Stimulated activated CD4-positive, alpha-beta T cell treated with anti-CD3 and anti-CD28 coated beads, Interleukin-2, amount 100 ng/mL, for 48 hours (primary cell): ENCODE data around the gene KRT15.
"Not testable (repeated sequence)": the region's sequence is repeated elsewhere in the genome, so short reads cannot be mapped to it uniquely, and the experiment has no call there.

Experiments
- DNase-seq, 2 donors: peaks; one replicate each; pipeline ENCODE4 v3.0.0-alpha.2; 2020

Gene KRT15

DNA sequence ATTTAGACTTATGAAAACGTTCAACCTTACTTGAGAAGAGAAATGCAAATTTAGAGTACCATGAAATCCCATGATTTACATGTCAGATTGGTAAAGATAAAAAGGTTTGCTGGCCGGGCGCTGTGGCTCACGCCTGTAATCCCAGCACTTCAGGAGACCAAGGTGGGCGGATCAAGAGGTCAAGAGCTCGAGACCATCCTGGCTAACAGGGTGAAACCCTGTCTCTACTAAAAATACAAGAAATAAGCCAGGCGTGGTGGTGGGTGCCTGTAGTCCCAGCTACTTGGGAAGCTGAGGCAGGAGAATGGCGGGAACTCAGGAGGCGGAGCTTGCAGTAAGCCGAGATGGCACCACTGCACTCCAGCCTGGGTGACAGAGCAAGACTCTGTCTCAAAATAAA lies 24.1 kb upstream of the KRT15 start:
- DNase-seq, result not testable (repeated sequence)

DNA sequence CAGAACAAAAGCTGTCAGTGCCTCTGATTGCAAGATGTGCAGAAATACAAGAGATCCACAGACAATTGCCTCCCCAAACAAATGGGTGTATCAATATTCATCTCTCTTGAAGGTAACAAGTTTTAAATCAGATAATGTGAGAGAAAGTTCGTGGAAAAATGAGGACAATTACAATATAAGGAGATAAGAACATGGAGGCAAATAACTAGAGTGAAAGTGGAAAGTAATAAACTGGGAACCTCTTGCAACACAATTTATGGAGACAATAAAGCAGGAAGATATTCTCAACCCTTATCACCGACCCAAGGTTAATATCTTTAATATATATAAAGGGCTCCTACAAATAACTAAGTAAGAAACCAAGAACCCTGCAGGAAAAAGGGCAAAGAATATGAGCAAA lies 23.7 kb upstream of the KRT15 start:
- DNase-seq, result no peak

DNA sequence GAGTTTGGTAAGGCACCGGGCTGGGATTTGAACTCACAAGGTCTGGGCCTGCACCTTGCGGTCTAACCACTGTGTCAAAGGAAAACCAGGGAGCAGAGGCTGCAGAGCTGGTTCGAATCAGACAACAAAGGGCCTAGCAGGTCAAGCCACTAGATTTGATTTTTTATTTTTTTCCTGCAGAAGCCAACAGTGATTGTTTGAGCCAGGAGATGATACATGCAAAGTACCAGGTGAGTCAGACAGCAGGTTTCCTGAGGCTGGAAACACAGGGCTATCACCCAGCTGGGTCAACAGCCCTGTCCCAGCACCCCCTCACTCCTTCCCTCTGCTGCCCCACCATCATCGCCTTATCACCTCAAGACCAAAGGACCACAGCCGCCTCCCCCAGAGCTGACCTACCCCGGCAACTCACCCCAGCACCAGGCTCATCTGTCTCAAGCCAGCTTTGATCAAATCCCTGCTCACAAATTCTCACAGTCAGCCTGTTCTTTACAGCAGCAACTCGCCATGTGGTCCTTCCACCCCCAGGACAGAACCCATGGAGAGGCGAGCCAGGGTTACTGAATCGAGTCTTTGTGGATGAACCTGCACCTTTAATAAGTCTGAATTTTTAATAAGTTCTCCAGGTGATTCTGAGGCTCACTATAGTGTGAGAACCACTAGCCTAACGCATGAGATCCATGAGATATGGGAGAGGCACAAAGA lies 22.4 kb upstream of the KRT15 start:
- no peak for DNase-seq

DNA sequence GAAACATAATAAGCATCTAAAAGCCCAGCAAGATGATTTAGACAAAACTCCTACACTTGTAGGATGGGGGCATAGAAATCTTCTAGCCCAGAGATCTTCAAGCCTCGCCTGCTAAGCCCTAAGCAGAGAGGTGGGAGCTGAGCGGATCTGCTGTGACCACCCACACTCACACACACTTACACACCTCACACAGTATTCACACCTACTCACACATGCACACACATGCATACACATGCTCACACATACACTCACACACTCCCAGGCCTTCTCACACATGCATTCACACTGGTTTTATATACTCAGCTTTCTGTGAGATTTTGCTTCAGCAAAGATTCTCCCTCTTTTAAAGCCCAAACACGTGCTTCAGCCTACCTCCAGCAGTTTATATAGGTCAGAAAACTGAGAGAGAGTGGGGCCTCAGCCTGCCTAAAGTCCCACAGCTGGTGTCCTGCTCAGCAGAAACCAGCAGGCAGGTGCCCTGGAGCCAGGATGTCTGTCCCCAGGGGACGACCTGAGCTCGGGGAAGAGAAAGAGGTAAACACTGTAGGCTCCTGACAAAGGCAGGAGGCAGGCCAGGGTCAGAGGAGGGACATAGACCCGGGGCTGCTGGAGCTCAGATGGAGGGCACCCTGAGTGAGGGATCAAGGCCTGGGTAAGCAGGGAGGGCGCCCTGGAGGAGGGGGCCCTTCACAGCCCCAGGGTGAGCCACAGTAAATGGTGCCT lies 21.4 kb upstream of the KRT15 start:
- DNase-seq, result no peak

DNA sequence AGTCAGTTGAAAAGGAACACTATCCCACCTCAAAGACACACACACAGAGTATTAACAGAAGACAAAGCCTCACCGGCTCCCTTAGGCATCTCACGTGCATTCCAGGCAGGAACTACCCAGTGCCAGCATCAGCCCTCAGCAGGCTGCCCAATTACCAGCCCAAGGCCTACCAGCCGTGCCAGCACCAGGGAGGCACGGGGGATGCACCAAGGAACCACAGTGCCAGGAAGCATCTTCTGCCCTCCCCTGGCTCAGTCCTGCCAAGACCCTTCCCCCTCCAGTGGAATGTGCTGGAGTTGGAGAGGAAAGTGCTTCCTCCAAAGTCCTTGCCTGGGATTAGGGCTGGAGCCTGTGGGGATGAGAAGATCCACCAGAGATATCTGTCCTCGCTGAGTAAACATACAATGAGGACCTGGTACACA lies 20.4 kb upstream of the KRT15 start:
- no peak for DNase-seq

DNA sequence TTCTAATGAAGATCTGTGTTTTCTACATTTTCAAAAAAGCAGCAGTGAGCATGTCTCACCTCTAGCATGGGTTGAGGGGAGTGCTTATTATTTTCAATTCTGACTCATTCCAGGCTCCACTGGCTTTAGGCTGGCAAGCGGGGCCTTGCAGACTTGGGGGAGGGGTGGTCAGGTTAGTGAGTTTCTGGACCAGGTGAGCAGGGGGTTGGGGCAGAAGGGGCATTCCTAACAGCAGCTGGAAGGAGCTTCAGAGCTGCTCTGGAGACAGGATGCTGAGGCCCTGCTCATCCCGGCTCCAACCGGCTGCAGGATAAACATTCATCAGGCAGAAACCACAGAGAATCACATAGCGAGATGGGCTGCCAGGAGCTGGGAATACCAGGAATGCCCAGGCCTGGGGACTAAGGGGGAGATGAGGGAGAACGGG lies 19.9 kb upstream of the KRT15 start:
- no peak for DNase-seq

DNA sequence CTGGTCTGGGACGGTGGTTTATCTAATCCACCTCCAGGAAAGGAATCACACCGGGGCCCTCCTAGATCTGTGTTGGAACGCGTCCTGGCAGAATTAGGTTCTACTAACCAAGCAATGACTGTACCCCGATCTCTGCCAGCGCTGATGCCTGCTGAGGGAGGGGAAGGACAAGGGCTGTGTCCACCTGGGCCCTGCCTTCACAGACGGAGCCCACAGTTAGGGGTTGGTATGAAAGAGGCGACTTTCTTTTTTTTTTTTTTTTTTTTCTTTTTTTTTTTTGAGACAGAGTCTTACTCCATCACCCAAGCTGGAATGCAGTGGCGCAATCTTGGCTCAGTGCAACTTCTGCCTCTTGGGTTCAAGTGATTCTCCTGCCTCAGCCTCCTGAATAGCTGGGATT lies 19.3 kb upstream of the KRT15 start:
- DNase-seq, result no peak

DNA sequence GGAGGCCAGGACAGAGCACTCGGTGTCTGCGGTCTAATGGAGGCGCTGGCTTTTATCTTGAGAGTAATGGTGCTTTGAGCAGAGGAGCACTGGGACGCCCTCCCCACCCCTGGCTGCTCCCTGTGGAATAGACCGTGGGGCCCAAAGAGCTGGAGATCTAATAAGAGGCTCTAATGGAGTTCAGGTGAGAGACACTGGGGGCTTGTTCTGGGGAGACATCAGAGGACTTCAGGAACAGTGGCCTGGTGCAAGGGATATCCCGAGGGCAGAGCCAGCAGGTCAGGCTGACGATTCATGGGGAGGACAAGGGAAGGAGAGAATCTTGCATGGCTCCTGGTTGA lies 18.9 kb upstream of the KRT15 start:
- no peak for DNase-seq

DNA sequence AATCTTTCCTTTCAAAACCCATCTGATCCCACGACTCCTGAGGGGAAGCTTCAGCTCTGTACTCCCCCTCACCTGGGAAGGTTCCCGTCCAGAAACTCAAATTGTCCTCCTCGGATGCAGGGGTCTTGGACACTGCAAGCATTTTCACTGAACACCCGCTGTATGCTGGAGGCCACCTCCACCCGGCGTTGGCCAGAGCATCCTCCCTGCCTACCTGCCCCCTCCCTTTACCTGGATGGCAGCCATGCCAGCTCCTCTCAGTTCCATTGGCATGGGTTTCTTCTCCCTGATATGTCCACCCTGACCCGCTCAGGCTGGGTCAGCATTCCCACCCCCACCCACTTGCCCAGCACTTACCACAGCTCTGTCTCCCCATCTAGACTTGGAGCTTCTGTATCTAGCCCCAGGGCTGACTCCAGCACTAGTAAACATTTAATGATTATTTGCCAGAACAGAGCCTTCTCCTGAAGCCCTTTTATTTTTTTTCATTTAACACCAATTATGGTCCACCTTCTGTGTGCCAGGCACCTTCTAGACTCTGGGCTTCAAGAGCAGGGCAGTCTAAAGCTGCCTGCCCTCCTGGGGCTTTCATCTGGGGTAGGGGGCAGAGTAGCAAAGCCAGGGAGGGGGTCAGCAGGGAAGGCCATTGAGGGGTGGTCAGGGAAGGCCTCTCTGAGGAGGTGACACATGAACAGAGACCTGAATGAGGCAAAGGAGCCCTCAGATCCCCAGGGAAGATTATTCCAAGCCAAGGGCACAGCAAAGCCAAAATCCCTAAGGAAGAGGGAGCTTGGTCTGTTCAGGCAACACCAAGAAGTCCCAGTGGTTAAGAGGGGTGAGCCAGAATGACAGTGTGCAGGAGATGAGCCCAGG lies 18.3 kb upstream of the KRT15 start:
- DNase-seq, result no peak

DNA sequence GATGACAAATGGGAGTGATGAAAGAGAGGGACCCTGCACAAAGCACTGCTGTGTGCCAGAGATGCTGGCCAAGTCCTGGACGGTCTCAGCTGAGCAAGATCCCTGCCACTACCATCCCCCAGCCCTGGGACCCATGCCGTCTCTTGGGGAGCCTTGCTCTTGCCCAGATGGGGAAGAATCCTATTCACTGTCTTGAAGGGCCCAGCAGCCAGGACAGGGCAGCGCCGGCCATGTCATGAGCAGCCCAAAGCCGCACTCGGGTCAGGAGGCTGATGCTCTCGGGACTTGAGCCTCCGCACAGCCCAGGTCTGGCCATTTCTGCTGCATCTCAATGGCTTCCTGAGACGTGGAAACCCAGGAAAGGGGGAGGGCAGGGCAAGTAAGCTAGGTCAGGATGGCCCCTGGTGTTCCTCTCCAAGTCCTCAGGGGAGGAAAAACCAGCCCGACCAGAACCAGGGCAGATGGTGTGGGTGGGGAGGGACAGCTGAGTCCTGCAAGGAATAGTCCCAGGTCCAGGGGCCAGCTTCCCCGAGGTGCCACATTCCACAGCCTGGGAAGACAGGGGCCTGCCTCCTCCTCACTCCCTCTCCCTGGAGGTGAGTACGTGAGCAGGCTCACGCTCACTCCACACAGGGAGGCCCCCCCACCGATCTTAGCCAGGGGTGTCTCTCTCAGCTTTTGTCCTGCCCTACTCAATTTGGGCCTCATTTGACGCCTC lies 17.2 kb upstream of the KRT15 start:
- no peak for DNase-seq

DNA sequence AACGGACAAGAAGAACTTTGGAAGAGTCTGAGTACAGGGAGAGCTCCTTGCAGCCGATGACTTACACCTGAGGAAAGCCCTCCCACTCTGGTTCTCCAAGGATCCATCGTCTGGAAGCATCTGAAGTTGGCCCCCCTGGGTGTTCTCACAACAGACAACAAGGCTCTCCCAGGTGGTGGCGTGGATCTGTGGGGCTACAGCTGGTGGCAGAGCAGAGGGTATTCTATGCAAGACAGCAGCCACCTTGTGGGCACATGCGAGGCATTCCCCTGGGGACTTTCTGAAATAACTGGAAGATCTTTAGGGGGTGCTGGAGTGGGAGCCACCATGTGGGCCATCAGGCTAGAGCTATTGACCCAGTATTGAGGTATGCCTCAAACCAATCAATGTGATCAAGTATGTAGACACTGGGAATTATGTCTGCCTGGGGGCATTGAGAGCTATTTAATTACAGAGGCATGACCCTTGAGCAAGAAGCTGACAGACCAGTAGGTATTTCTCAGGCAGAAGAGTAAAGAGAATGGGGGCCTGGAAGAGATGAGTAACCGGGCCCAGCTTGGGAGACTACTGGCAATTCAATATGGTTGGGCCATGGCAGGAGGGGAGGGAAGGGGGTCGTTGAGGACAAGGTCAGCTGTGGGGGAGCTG lies 16.3 kb upstream of the KRT15 start:
- no peak for DNase-seq

DNA sequence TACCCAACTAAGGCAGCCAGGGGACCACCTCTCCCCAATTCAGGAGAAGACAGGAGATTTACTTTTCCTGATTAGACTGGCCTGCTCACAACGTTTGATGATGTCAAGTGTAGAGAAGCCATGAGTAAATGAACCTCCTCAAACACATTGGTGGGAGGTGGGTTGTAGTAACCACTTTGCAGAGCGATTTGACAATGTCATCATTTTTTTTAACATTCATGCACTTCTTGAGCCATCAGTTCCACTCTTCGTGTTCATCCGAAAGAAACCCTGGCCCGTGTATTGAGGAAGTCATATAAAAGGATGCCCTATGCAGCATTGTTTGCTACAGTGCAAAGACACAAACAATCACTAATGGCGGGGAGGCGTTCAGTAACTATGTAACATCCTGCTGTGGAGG lies 14.9 kb upstream of the KRT15 start:
- DNase-seq, result no peak

DNA sequence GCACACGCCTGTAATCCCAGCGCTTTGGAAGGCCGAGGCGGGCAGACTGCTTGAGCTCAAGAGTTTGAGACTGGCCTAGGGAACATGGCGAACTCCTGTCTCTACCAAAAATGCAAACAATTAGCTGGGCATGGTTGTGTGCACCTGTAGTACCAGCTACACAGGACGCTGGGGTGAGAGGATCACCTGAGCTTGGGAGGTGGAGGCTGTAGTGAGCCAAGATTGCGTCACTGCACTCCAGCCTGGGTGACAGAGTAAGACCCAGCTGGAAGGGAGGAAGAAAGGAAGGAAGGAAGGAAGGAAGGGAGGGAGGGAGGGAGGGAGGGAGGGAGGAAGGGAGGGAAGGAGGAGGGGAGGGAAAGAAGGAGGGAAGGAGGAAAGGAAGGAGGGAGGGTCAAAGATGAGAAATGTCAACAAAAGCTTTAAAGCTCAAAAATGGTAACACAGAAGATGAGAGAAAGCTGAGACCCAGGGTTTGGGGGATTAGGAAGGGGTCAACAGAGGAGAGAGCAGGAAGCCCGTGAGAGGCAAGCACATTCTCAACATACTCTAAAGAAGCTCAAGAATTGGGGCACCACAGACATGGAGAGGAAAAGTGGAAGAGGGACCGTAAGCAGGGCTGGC lies 14.4 kb upstream of the KRT15 start:
- DNase-seq, result no peak

DNA sequence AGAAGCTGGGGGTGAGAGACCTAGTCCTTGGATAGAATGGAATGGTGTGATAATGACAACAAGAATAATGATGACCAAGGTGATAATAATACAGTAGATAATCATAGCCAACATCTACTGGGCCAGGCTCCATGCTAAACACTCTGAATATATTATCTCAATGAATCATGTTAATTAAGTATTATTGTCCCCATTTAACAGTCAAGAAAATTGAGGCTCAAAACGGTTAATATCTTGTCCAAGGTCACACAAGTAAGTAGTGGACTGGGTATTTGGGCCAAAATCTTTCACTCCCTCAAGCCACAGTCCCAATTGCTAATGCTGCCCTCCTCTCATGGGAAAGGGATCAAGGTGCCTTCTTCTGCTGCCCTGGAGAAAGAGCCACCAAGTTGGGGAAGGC lies 13.3 kb upstream of the KRT15 start:
- no peak for DNase-seq

DNA sequence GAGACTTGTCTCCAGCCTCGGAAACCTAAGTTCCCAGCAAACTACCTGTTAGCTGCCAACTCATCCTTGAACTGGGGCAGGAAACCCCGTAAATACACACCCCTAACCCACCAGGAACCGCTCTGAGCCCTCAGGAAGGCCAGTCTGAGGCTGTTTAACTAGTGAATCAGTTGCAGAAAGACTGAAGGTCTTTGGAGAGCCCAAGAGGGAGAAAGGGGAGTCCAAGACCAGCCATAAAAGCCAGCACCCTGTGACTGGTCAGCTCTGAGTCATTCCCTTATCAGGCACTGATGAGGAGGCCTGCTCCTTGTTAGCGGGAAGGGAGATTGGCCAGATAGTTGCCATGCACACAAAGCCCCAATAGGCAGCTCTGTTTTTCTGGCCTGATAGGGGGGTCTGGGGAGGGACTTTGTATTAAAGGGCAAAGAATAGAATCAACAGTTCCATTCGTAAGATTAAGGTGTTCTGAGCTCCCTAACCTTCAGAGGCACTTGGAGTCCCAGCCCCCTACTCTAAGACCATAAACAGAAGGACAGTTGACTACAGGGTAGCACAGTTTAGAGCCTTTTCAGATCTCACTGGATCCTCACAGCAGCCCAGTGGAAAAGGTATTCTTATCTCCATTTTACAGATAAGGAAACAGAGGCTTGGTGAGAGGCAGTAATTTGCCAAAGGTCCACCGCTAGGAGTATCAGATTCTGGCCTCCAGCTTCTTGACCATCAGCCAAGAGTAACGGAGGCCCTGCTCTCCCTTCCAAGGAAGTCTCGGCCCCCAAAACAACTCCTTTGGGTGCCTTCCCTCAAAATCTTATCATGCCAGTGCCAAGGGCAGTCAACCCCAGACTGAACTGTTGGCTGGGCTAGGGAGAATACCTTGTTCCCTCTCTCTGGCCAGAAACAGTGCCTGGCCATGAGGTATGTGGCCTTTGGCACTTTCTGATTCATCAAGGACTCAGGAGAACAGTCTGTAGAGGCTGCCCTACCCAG lies 11.7 kb upstream of the KRT15 start:
- DNase-seq, result no peak

DNA sequence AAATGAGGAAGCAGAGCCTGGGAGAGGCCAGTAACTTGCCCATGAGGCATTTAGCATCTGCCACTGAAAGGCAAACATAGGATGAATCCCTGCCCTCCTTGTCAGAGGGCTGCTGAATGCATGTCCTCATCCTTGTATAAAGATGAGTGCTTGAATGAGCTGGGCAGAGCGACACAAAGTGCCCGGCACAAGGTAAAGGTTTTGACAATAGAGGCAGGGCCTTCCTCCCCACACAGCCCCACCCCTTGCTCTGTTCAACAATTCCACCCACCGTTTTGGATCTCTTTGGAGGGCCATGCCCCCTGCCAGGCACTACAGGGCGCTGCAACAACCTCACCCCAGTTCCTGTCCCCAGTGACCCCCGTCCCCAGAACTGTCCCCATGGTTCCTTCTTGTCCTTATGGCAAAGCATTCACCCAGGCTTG lies 10.8 kb upstream of the KRT15 start:
- DNase-seq, result no peak

DNA sequence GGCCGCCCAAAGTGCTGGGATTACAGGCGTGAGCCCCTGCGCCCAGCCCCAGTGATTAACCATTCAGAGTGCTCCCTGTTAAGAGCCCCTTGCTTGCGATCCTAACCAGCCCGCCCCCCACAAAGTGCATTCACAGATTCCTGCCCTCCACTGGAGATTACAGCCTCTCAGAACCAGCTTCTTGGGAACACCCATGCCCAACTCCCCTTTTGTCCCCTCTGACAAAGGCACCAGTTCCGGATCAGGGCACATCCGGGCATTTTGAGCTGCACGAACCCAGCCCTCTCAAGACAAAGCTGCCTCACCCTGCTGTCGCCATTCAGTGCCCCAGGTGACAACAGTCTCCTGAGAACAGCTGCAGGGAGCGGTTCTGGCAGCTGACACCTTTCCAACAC lies 10.3 kb upstream of the KRT15 start:
- DNase-seq, result no peak

DNA sequence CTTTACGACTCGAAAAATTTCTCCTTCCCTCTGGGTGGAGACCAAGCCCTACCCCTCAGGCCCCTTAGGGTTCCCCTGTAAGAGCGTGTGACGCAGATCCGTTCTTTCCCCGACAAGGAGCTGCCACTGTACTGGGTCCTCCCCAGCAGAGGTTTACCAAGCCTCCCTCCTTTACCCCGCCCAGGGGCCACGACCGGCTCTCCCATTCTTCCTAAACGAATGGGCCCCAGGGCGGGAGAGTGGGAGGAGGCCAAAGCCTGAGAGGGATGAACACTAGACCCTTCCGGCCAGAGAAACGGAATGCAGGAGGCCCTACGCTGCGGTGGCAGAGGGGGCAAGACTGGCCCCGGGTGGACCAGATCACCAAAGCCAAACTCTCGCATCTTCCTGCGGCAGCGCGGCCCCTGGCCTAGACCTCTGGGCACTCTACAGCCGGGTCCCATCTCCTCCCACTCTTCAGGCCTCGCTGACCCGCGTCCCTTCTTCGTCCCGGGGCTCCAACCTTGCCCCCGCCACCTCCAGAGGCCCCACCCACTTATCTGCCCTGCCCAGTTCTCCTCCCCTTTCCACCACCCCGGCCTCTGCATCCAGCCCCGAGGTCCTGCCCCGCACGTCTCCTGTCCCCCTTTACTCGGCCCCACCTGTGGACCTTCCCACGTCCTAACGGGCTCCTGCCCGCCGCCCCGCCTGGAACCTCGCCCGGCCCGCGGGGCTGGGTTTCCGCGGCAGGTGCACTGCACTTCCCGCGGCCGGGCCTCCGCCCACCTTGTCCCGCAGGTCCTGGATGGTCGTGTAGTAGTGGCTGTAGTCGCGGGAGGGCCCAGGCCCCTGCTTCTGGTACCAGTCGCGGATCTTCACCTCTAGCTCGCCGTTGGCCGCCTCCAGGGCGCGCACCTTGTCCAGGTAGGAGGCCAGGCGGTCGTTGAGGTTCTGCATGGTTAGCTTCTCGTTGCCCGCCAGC lies 8.7 kb upstream of the KRT15 start:
- DNase-seq, result no peak

DNA sequence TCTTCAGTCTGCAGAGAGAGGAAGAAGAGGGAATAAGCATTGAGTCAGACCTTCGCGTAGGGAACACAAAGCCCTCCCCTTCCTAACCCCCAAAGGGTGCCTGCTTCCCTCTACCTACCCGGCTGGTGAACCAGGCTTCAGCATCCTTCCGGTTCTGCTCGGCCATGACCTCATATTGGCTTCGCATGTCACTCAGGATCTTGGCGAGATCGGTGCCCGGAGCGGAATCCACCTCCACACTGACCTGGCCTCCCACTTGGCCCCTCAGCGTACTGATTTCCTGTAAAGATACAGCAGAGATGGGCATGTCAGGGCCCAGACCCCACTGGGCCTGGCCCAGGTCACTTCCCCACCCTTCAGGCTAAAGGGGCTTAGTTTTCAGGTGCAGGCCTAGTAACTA lies 5.6 kb upstream of the KRT15 start:
- DNase-seq, result no peak

DNA sequence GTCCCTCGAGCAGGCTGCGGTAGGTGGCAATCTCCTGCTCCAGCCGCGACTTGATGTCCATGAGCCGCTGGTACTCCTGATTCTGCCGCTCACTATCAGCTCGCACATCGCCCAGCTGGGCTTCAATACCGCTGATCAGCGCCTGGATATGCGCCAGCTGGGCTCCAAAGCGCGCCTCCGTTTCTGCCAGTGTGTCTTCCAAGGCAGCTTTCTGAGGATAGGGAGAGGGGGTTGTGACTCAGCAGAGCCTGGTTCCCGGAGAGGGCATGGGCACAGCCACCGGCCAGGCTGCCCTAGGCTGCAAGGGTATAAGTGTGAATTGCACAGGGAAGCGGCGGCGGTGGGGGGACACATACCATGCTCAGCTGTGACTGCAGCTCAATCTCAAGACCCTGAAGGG lies 5.1 kb upstream of the KRT15 start:
- no peak for DNase-seq
